Caco-2 (cell line): ENCODE data around the gene GRP. TPM values are rescaled to one million over a fixed set of nuclear protein-coding genes. Genes with fewer than 3 reads are reported as not detected.

ENCODE experiments used
- BruUV-seq: library from RNA; stranded (reverse); fragments of 400-500 nt; replicated peaks from 2 replicates; lab custom pipeline; 2021; lab: Mats Ljungman, UMichigan
- CTCF ChIA-PET: fragments of 300-600 bp; sonication (Branson Sonifier 250); formaldehyde crosslinking; loops from one replicate; lab custom pipeline; 2022; ENCODE audit warnings: antibody characterized with exemption; lab: Charles Lee
- POLR2A ChIA-PET: fragments of 300-600 bp; sonication (Branson Sonifier 250); formaldehyde crosslinking; loops from one replicate; lab custom pipeline; 2022; ENCODE audit warnings: antibody characterized with exemption; lab: Charles Lee
- DNase-seq, 2 experiments: peaks; one replicate each; pipeline versions ENCODE4 v3.0.0 to v3.0.0-alpha.2; 2020 to 2022
- H3K27me3 ChIP-seq: replicated peaks from 2 replicates; pipeline ENCODE4 v1.6.0; 2011; ENCODE audit warnings: low read length; ENCODE audit not compliant: control insufficient read depth, insufficient read depth
- H3K36me3 ChIP-seq: 2 replicates; pipeline ENCODE4 v1.5.1; 2011; ENCODE audit warnings: low read length; ENCODE audit not compliant: control insufficient read depth, insufficient read depth
- H3K4me1 ChIP-seq: fragments of 250-450 bp; sonication (Bioruptor Pico); 2 replicates; pipeline ENCODE4 v1.5.1; 2020; ENCODE audit warnings: mild to moderate bottlenecking
- H3K4me3 ChIP-seq: 2 replicates; pipeline ENCODE4 v1.5.1; 2011; ENCODE audit warnings: low read depth, mild to moderate bottlenecking, control low read depth, low read length
- H3K9me3 ChIP-seq: fragments of 250-450 bp; sonication (Bioruptor Pico); 2 replicates; pipeline ENCODE4 v1.5.1; 2020; ENCODE audit warnings: mild to moderate bottlenecking, moderate library complexity
- H3K27ac Mint-ChIP-seq: one replicate; pipeline ENCODE4 v1.8.0; 2022; ENCODE audit warnings: mixed read lengths; ENCODE audit not compliant: unreplicated experiment
- H3K27me3 Mint-ChIP-seq: one replicate; pipeline ENCODE4 v1.8.0; 2022; ENCODE audit warnings: mixed read lengths; ENCODE audit not compliant: insufficient read depth, unreplicated experiment
- H3K36me3 Mint-ChIP-seq: one replicate; pipeline ENCODE4 v1.8.0; 2022; ENCODE audit warnings: mild to moderate bottlenecking, mixed read lengths; ENCODE audit not compliant: insufficient read depth, unreplicated experiment
- H3K4me1 Mint-ChIP-seq: one replicate; pipeline ENCODE4 v1.8.0; 2022; ENCODE audit warnings: low read depth, mixed read lengths; ENCODE audit not compliant: unreplicated experiment
- H3K4me3 Mint-ChIP-seq: one replicate; pipeline ENCODE4 v1.8.0; 2022; ENCODE audit warnings: mild to moderate bottlenecking, moderate library complexity, mixed read lengths; ENCODE audit not compliant: unreplicated experiment
- H3K9me3 Mint-ChIP-seq: one replicate; pipeline ENCODE4 v1.8.0; 2022; ENCODE audit warnings: mixed read lengths; ENCODE audit not compliant: unreplicated experiment
- intact Hi-C: fragments of 100-400 bp; cut with micrococcal nuclease; formaldehyde crosslinking; loops from one replicate; pipeline ENCODE4 v1.10.0; 2022; ENCODE audit not compliant: unreplicated experiment
- total RNA-seq: library from RNA; stranded (reverse); gene quantifications from 2 replicates; pipeline ENCODE4 v1.2.3, GENCODE V29; 2022
- TF ChIP-seq, protein P1 (sequence below), 2 experiments: fragments of 200-600 bp in 1 of 2; IDR thresholded peaks; 1 replicate in 1 of 2; 2 replicates in 1 of 2; pipeline versions ENCODE4 v1.5.1 to v1.8.0; 2011 to 2022; ENCODE audit warnings: antibody characterized with exemption in 1 of 2, control low read depth in 1 of 2, inconsistent platforms in 1 of 2, low read depth in 1 of 2, low read length in 1 of 2, mild to moderate bottlenecking in 1 of 2, moderate library complexity in 1 of 2; ENCODE audit not compliant: insufficient read depth in 1 of 2, severe bottlenecking in 1 of 2, unreplicated experiment in 1 of 2

The GRP gene
- total RNA-seq, 1 experiment from 2014 or later, result not detected

DNA sequence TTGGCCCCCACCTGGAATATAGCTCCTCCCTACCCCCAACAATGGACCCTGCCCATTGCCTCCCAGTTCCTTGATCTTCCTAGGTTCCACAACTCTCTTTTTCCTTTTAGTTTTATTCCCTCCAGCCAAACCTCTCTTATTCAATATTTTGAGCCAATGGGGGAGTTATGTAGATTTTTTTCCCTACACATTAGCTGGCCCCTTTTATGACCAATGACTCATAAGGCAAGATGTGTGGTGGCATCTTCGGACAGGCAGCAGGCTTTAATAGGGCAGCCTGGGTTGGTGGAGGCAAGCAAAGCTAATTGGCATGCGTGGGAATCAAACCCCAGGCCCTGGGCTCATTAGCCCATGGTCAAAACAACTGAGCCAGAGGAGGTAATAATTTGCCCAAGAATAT is 9.2 kb downstream of the GRP start:
- intact Hi-C loops, result no loop called here
- ChIA-PET CTCF (no interaction called here), POLR2A (no interaction called here)
- Mint-ChIP-seq H3K4me3 (no peak overlapping the region), H3K9me3 (no peaks in the 10 kb centered on the region), H3K36me3 (no peaks in the 10 kb centered on the region), H3K27me3 (peaks cover 7% of the 10 kb centered on the region), H3K27ac (no peak overlapping the region), H3K4me1 (no peaks in the 10 kb centered on the region)
- DNase-seq, result no peak
- BruUV-seq, result no TSS peak
- Histone ChIP-seq H3K36me3 (no peaks in the 10 kb centered on the region), H3K4me3 (no peak overlapping the region), H3K9me3 (no peaks in the 10 kb centered on the region), H3K27me3 (no peaks in the 10 kb centered on the region), H3K4me1 (no peaks in the 10 kb centered on the region)
- TF ChIP-seq, protein P1, sequence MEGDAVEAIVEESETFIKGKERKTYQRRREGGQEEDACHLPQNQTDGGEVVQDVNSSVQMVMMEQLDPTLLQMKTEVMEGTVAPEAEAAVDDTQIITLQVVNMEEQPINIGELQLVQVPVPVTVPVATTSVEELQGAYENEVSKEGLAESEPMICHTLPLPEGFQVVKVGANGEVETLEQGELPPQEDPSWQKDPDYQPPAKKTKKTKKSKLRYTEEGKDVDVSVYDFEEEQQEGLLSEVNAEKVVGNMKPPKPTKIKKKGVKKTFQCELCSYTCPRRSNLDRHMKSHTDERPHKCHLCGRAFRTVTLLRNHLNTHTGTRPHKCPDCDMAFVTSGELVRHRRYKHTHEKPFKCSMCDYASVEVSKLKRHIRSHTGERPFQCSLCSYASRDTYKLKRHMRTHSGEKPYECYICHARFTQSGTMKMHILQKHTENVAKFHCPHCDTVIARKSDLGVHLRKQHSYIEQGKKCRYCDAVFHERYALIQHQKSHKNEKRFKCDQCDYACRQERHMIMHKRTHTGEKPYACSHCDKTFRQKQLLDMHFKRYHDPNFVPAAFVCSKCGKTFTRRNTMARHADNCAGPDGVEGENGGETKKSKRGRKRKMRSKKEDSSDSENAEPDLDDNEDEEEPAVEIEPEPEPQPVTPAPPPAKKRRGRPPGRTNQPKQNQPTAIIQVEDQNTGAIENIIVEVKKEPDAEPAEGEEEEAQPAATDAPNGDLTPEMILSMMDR (IDR thresholded peaks at IDR 0.05; ENCODE audit: insufficient read depth in 1 of 2, low read depth in 1 of 2, low read length in 1 of 2, severe bottlenecking in 1 of 2, unreplicated experiment in 1 of 2), result no peak

DNA sequence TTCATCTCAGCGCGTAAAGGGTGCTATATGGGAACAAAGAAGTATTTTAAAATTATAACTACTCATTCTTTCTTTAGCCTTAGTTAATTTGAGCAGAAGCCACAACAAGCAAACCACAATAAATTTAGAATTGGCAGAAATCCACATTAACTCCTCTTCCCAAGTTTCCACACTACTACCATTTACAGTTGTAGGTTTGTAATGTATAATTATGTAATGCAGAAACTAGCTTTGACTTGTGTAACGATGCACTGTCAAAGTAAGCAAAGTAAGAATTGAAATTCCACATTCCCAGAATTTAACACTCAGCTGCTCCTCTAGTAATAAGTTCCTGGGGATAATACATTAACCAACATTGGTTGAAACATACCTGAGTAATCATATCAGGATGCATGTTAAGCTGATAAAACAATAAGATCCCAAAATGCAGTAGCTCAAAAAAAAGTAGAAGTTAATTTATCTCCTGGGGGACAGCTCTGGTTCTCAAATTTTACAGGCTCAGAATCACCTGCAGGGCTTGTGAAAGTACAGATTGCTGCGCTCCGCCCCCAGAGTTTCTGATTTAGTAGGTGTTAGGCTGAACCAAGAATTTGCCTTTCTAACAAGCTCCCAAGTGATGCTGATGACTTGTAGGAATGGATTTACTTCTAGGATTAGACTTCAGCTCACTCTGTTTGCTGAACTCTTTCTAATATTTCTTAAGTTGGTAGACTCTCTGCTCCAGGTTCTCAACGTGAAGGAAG is 9.9 kb downstream of the GRP start:
- ChIA-PET CTCF (no interaction called here), POLR2A (no interaction called here)
- Mint-ChIP-seq H3K36me3 (no peaks in the 10 kb centered on the region), H3K4me3 (no peak overlapping the region), H3K27me3 (peaks cover 7% of the 10 kb centered on the region), H3K9me3 (no peaks in the 10 kb centered on the region), H3K4me1 (no peaks in the 10 kb centered on the region), H3K27ac (no peak overlapping the region)
- Histone ChIP-seq H3K9me3 (no peaks in the 10 kb centered on the region), H3K36me3 (no peaks in the 10 kb centered on the region), H3K27me3 (no peaks in the 10 kb centered on the region), H3K4me1 (no peaks in the 10 kb centered on the region), H3K4me3 (no peak overlapping the region)
- intact Hi-C loops, result no loop called here
- DNase-seq, result no peak
- no TSS peak for BruUV-seq
- TF ChIP-seq, protein P1 (IDR thresholded peaks at IDR 0.05; ENCODE audit: insufficient read depth in 1 of 2, low read depth in 1 of 2, low read length in 1 of 2, severe bottlenecking in 1 of 2, unreplicated experiment in 1 of 2), result no peak

DNA sequence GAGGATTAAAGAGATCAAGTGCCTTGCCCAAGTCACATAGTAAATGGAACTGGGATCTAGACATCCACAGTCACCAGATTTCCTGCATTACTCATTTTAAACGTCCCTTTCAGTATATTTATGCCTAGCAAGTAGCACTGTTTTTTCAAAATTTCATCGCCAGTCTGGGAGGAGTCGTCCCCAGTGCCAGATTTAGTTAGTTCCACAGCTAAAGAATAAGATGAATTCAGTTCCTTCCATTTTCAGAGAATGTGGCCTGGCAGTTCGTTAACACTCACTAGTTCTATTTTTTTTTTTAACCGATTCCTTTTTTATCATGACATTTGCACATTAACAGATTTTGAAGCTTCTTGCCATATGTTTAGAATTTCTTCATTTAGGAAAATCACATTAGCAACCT is 11.2 kb downstream of the GRP start:
- TF ChIP-seq, protein P1 (IDR thresholded peaks at IDR 0.05; ENCODE audit: insufficient read depth in 1 of 2, low read depth in 1 of 2, low read length in 1 of 2, severe bottlenecking in 1 of 2, unreplicated experiment in 1 of 2), result no peak
- no peak overlapping the region for H3K27ac Mint-ChIP-seq
- intact Hi-C loops, result no loop called here
- H3K4me3 Mint-ChIP-seq, result no peak overlapping the region
- H3K9me3 ChIP-seq, result no peaks in the 10 kb centered on the region
- ChIA-PET CTCF (no interaction called here), POLR2A (no interaction called here)
- H3K4me3 ChIP-seq, result no peak overlapping the region
- no peaks in the 10 kb centered on the region for H3K27me3 ChIP-seq
- peaks cover 7% of the 10 kb centered on the region for H3K27me3 Mint-ChIP-seq
- no peaks in the 10 kb centered on the region for H3K36me3 Mint-ChIP-seq
- no TSS peak for BruUV-seq
- no peaks in the 10 kb centered on the region for H3K4me1 ChIP-seq
- no peak for DNase-seq
- H3K9me3 Mint-ChIP-seq, result no peaks in the 10 kb centered on the region
- no peaks in the 10 kb centered on the region for H3K4me1 Mint-ChIP-seq
- no peaks in the 10 kb centered on the region for H3K36me3 ChIP-seq
